GM18520 (cell line): Measurements from ENCODE around the gene TUBB1.

Experiments used
- ATAC-seq: cut with Tn5 transposase; IDR thresholded peaks from one replicate; pipeline ENCODE4 v1.9.1; 2021; ENCODE audit not compliant: unreplicated experiment

TUBB1 gene

DNA sequence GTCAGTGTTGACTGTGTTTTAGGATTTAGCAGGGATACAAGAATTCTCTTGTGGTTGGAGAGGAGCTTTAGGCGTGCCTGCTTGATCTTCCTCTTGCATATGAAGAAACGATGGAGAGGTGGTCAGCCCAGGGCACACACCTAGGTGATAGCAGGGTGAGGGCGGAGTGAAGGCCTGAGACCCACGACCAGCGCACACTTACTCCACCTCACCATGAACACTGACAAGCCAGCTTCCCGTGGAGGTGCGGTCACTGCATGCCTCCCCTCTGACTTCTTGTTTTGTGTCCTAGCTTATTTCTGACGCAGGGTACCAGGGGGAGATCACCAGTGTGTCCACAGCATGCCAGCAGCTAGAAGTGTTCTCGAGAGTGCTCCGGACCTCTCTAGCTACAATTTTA is 30.0 kb upstream of the TUBB1 start:
- no peak for ATAC-seq

DNA sequence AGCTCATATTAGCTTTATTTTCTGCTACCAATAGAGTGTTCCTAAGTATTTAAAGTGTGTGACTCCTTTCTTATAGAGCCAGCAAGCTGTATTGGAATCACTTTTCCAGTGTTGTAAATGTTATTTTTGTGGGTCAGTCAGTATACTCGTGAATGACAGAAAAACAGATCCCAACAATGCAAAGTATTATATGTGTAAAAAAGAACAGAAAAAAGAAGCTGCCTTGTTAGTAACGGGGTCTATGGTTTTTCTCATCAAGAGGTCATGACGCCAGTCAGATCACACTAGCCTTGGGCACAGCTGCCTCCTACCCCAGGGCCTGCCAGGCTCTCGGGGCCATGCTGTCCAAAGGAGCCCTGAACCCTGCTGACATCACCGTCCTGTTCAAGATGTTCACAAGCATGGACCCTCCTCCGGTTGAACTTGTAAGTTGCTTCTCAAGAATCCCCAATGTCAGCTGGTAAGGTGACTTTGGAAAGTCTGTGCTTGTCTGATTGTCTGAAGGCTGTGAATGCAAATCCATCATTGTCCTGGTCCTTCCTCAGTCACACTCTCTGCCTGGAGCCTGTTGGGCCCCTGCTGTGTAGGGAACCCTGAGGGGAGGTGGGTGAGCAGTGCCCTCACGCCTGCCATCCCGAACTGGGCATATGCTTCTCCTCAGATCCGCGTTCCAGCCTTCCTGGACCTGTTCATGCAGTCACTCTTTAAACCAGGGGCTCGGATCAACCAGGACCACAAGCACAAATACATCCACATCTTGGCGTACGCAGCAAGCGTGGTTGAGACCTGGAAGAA is 28.4 kb upstream of the TUBB1 start:
- ATAC-seq, result no peak

DNA sequence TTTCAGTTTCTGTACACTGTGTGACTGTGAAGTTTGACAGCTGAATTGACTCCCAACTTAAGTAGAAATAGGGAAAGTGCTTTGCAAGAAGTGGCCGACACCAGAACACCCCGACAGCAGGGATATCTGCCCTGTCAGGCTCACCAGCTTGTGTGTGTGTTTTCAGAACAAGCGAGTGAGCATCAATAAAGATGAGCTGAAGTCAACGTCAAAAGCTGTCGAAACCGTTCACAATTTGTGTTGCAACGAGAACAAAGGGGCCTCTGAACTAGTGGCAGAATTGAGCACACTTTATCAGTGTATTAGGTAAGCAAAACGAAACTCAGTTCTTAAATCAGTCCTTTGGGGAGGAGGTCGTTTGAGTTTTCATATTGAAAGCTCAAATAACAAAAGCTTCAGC is 27.5 kb upstream of the TUBB1 start:
- ATAC-seq, result no peak

DNA sequence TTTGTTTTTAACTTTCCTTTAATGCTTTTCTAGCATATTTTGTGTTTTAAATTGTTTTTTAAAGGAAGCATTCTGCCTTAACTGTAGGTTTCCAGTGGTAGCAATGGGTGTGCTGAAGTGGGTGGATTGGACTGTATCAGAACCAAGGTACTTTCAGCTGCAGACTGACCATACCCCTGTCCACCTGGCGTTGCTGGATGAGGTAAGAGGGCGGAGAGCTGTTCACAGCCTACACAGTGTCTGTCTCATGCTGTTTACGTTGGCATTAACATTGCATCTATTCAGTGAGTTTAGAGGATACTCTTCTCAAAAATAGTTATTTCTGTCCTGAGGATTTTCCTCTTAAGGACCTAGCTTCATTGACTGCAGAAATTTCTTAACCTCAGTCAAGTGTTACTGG is 26.3 kb upstream of the TUBB1 start:
- ATAC-seq, result no peak

DNA sequence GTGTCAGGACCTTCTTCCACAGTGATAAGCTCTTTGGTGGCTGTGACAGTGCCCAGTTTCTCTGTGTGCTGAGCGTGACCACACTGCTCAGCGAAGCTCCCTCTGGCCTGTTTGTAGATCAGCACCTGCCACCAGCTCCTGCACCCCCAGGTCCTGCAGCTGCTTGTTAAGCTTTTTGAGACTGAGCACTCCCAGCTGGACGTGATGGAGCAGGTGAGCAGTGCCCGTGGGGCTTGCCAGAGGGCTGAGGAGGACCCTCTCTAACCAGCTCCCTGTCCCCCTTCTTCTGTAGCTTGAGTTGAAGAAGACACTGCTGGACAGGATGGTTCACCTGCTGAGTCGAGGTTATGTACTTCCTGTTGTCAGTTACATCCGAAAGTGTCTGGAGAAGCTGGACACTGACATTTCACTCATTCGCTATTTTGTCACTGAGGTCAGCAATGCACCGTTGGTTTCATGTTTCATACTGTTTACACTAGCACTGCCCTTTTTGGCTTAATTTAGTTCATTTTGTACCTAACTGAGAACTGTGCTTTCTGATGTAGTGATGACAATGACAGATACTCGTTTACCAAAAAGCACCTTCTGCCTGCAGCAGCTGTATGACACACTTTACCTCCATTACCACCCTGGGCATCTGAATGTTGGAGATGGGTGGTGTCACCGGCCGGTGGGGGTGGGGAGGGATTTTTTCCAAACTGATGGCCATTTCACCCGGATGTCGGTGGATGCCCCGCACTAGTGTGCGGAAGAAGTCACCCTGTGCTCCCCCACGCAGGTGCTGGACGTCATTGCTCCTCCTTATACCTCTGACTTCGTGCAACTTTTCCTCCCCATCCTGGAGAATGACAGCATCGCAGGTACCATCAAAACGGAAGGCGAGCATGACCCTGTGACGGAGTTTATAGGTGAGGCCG is 25.6 kb upstream of the TUBB1 start:
- ATAC-seq, result peak; percentile 32

DNA sequence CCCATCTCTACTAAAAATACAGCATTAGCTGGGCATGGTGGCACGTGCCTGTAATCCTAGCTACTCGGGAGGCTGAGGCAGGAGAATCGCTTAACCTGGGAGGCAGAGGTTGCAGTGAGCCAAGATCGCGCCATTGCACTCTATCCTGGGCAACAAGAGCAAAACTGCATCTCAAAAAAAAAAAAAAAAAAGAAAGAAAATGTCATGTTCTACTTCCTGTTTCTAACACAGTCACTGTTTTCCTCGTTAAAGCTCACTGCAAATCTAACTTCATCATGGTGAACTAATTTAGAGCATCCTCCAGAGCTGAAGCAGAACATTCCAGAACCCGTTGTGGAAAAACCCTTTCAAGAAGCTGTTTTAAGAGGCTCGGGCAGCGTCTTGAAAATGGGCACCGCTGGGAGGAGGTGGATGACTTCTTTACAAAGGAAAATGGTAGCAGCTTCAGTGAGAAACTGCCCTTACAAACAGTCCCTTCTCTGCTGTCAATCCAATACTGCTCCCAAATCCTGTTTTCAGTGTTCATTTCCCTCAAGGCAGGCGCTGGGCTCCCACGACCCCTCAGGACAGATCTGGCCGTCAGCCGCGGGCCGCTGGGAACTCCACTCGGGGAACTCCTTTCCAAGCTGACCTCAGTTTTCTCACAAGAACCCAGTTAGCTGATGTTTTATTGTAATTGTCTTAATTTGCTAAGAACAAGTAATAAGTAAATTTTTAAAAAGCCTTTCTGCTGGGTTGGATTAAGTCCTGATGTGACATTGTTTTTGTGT is 24.7 kb upstream of the TUBB1 start:
- no peak for ATAC-seq

DNA sequence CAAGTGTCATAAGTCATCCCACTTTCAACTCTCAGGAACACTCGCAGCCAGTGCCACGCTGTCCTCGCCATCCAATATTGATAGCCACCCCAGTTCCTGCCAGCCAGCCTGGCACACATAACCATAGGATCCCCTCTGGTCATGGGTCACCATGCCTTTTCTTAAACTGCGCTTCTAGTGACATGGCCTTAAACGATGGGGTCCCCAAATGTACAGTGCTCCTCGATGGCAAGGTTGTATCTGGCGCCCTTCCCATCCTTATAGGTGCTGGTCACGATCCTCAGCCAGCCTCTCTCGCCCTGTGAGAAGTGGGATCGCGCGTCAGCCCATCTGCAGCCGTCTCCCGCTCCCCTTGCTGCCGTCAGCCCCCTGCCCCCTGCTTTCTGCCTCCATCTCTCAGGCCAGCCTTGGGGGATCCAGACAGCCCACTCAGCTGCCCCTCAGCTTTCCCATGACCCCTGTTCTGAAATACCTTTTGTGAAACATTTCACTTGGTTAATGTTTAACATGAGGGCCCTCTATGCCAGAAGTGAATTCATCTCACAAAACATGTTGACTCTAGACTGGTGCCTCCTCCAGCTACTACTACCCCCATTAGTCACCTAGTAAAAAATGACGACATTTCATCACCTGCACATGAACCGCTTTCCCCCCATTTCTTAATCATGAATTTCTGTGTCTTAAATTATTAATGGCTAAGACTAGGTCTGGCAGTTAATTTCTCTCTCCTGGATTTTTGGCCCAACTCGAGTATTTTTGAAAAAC is 23.6 kb upstream of the TUBB1 start:
- no peak for ATAC-seq

DNA sequence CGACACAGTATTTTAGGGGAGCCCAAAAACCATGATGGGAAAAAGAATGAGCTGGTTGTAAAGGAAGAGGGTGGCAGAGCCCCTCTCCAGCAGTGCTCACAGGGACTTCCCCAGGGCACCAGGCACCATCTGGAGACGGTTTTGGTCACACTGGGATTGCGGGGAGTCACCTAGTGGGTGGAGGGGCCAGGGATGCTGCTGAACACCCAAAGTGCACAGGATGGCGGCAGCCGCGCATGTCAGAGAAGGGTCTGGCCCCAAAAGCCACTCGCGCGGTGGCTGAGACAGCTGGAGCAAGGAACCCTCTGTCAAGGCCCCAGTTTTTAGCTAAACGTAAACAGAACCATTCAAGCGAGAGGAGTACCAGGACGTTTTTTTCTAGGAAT is 23.0 kb upstream of the TUBB1 start:
- no peak for ATAC-seq

DNA sequence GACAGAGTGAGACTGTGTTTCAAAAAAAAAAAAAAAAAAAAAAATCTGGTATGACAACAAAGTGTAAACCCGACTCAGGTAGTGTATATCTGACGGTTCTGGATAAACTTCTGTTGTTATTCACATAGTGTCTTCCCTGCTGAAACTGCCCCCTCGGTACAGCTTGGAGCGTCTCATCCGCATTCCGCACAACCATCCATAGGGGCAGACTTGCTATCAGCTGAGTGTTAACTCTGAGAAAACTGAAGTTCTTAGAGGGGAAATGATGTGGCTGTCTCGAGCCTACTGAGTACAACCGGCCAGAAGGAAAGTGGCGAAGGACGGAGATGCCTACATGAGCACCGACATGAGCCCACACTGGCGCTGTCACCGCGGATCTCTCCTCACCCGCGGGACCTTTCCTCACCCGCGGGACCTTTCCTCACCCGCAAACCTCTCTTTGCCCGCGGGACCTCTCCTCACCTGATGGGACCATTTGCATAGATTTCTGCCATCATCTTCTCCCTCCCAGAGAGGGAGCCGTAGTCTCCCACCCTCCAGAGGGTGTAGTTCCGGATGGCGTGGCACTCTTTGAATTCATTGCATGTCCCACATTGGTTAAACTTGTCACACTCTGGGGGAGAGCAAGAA is 22.0 kb upstream of the TUBB1 start:
- no peak for ATAC-seq

DNA sequence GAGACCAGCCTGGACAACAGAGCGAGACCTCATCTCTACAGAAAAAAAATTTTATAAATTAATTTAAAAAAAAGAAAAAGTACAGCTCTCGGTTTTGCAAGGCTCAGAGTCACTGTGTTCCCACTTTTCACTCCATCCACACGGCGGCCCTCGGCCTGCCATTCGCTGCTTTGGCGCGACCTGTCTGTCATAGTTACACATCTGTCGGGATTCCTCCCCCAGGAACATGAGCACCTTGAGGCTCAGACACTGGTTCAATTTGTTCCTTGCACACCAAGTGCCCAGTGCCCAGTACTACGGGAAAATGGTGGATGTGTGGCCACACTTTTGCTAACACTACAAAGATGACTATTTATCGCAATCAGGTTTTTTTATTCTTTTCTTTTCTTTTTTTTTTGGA is 20.6 kb upstream of the TUBB1 start:
- no peak for ATAC-seq

DNA sequence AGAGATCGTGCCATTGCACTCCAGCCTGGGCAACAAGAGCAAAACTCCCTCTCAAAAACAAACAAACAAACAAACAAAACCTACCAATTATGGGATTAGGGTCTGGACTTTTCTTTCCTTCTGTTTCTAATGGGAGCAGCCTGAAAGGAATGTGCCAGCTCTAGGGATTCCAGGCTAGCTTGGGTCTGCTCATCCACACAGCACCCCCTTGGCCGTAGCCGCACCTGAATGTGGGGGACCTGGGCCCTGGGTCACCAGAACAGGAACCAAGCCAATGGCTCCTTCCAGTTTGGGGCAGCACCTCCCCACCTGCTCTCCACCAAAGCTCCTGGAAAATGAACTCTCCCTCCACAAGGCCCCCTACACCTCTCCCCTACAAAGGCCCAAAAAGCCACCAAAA is 18.9 kb upstream of the TUBB1 start:
- ATAC-seq, result no peak

DNA sequence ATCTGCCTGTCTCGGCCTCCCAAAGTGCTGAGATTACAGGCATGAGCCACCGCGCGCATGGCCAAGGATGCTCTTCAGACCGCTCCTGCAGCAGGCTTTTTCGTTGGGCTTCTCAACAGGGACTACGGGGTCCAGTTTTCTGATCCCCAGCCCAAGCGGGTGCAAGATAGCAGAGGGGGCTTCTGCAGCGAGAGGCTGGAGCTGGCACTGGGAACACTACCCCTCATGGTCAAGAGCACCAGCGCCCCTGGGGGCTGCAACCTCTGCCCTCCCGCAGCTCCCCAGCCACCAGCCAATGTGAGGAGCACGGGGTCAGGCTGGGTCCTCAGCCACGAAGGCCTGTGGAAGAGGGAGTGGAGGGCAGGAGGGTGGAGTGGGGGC is 18.2 kb upstream of the TUBB1 start:
- ATAC-seq, result no peak

DNA sequence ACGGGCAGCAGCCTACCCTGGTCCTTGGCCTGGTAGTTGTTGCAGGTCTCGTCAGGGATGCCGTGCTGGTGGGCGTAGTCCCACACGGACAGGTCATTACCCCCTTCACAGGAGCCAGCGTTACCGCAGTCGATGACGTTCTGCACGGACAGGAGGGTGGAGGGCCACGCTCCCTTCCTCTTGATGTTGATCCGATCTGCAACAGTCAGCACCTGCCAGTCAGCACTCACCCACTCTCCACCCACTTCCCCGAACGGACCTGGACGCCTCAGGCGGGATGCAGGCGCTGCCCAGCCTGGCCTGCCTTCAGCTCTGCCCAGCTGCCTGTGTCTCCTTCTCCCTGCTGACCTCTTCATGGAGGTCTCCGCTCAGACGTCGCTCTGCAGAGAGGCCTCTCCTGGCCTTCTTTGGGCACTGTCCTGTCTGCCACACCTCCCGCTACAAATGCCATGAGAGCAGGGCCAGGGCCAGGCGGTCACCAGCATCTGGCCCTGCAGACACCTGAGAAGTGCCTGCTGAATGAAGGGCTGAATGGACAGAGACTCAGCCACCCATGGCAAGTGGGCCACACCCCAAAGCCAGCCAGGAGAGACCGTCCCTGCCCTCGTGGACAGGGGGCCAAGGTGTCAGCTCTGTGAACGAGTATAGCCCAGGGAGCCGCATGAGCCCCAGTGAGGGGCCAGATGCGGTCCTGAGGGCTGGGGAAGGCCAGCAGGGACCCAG is 17.6 kb upstream of the TUBB1 start:
- ATAC-seq, result no peak

DNA sequence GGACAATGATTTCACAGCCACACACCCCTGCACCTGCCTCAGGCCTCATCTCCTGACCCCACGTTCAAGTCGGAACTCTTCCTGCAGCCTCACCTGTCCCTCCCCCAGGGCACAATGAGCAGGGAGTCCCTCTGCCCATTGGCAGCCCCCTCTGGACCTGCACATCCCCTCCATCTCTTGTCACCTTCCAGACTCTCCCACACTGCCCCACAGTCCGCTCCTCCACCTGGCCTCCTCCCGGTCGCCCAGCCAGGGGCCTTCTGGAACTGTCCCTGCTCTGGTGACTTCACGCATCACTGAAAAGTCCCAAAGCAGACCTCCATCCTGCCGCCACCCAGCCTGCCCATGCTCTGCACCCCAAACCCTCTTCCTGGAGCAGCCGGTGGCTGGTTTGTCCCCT is 16.8 kb upstream of the TUBB1 start:
- no peak for ATAC-seq

DNA sequence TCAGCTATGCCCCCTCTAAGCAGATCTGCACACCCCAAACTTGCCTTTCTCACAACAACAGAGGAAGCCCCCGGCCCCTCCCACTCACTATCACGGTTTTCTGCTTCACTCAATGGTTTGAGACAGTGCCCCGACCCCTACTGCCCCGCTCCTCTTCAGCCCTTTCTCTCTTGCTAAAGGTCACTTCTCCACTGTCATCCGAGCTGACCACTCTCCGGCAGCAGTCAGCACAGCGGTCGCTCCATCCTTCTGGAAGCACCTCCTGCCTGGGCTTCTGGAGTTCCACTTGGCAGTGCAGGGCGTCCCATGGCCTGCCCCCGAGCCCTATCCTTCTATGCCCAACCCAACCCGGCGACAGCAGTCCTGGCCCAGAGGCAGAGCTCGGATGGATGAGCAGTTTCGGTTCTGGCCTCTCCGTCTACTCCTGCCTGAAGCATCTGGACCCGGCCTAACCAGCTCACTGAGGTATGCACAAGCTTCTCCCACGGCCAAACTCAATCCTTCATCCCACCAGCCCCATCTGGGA is 16.3 kb upstream of the TUBB1 start:
- ATAC-seq, result no peak

DNA sequence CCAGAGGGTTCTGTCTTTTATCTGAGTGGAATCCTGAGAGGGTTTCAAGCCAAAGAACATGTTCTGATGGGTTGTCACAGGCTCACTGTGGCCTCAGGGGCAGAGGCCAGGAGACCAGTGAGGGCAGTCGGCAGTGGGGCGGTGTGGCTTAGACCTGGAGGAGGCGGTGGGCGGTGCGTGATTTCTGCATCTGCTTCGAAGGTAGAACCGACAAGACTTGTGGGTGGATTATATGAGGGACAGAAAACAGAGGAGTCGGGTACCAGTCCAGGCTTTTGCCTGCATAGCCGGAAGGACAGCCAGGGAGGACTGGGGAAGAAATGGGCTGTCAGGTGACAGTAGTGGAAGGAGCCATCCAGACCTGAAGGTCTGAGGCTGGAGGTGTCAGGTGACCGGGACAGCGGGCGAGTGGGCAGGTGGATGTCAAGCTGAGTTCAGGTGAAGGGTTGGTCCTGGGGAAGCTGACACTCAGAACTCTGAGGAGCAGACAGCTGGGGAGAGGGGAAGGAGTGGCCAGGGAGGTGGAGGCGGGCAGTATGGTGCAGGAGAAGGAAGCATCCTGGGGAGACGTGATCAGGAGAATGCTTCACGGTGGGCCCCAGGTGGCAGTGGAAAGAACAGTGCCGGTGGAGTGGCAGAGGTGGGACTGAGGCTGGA is 15.3 kb upstream of the TUBB1 start:
- no peak for ATAC-seq

DNA sequence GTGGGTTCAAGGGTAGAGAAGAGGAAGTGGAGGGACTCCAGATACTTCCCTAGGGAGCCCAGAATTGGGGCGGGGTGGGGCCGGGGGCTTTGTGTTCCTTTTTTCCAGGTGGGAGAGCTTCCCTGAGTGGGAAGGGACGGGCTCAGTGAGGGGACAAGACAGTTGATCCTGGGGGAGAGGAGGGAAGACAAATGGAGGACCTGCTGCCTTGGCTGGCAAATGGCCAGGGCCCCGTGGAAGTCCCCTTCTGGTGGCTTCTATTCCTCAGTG is 14.8 kb upstream of the TUBB1 start:
- no peak for ATAC-seq

DNA sequence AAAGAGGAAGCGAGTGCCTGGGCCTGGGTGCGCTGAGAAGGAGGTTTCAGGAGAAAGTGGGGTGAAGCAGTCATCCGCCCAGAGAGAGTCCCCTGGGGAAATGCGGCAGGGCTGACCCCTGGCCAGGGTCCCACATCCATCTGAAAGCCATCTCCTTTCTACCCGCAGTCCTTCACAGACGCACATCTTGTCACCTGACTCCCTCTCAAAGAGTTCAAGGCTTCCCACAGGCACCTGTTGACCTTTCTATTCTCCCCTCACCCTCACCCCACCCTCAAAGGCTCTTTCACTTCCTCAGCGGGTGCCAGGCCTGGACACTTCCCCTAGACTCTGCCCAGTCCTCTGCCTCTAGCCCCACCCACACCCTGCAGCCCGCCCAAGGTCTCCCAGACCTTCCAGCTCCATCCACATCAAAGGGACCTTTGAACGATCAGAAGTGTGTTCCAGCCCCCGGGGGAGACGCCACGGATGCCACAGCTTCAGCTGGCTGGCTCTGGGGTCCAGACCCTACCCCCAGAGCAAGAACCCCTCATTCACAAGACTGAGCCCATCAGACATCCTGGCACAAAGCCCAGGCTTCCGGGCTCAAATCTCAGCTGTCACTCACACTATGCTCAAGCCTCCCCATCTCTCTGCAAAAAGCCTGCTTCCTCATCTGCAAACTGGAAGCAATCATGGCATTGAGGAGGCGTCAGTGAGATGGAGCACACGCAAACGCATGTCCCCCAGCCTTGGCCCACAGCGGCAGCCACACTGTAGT is 14.3 kb upstream of the TUBB1 start:
- peak; percentile 42 for ATAC-seq
